ENCODE results near the gene CAMK2D.

DNA sequence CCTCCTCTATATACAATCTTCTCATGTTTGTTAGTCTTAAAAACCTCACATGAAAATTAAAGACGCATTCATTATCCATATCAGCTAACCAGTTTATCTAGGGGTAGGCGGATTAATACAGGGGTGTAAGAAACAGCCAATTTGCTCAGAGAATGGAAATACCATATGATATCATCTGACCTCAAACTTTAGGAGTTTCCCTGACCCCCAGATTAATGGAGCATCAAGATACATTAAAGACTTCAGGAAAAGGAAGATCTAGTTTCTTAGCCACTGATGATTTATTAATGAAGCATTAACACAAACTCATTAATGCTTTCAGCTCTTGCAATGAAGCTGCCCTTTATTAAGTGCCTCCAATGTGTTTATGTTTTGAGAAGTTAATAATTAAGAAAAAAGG is 67.5 kb downstream of the CAMK2D start:
- TF ChIP-seq POLR2AphosphoS5 (IDR thresholded peaks at IDR 0.05; ENCODE audit: borderline replicate concordance, low read depth, low read length) (no peak), EZH2 (IDR thresholded peaks at IDR 0.05) (no peak), FOXP2 (optimal IDR thresholded peaks at IDR 0.05; ENCODE audit: control extremely low read depth, extremely low read length, insufficient read depth) (no peak)
